Stromal cell of bone marrow (primary cell): ENCODE data around the gene C1QB.

Experiments used
- DNase-seq: peaks from one replicate; pipeline ENCODE4 v3.0.0-alpha.2; 2012; ENCODE audit warnings: low read depth

Gene C1QB

GRCh38 chr1:22635436-22635835, 17.6 kb upstream of the C1QB start:
- no peak for DNase-seq

- DNase-seq: no peak
Observed at GRCh38 chr1:22636353-22636752, 16.7 kb upstream of the C1QB start, which contains the start of gene C1QA. C1QA (plus strand) TSS chr1:22636628; CDS start chr1:22637617, 989 bp downstream.

- no peak for DNase-seq
Observed at GRCh38 chr1:22636927-22637326, 16.1 kb upstream of the C1QB start.

- no peak for DNase-seq
Observed at GRCh38 chr1:22637907-22638445, 15.1 kb upstream of the C1QB start.

- no peak for DNase-seq
Observed at GRCh38 chr1:22638476-22639234, 14.4 kb upstream of the C1QB start.

GRCh38 chr1:22639286-22639685, 13.8 kb upstream of the C1QB start:
- peak; percentile 7 for DNase-seq

- no peak for DNase-seq
Observed at GRCh38 chr1:22641247-22641646, 11.8 kb upstream of the C1QB start.

- DNase-seq: peak; percentile 13
Observed at GRCh38 chr1:22641906-22642636, 11.0 kb upstream of the C1QB start.

GRCh38 chr1:22643381-22643780, 9.7 kb upstream of the C1QB start, which contains the start of gene C1QC:
C1QC (plus strand) TSS chr1:22643633; CDS start chr1:22644024, 391 bp downstream.
- no peak for DNase-seq

GRCh38 chr1:22643928-22644327, 9.1 kb upstream of the C1QB start:
- DNase-seq: no peak

- no peak for DNase-seq
Observed at GRCh38 chr1:22645931-22646330, 7.1 kb upstream of the C1QB start.

GRCh38 chr1:22646384-22646783, 6.7 kb upstream of the C1QB start:
- DNase-seq: no peak

- DNase-seq: no peak
Observed at GRCh38 chr1:22650089-22650693, 2.8 kb upstream of the C1QB start.

GRCh38 chr1:22651941-22652856, 837 bp upstream of the C1QB start:
- no peak for DNase-seq

- DNase-seq: no peak
Observed at GRCh38 chr1:22654692-22655091, 1.7 kb downstream of the C1QB start.

GRCh38 chr1:22658385-22659163, 5.5 kb downstream of the C1QB start:
- DNase-seq: no peak

- DNase-seq: no peak
Observed at GRCh38 chr1:22660716-22661241, 7.7 kb downstream of the C1QB start.

GRCh38 chr1:22661880-22662279, 8.8 kb downstream of the C1QB start:
- no peak for DNase-seq

GRCh38 chr1:22662318-22662717, 9.3 kb downstream of the C1QB start:
- DNase-seq: no peak

GRCh38 chr1:22662986-22663408, 10.0 kb downstream of the C1QB start:
- DNase-seq: no peak
